ENCODE measurements around the gene EIF3A. TPM values are rescaled to one million over a fixed set of nuclear protein-coding genes. Genes with fewer than 3 reads are reported as not detected.
"Not testable (repeated sequence)": the region's sequence is repeated elsewhere in the genome, so short reads cannot be mapped to it uniquely, and the experiment has no call there.

EIF3A gene
- polyA plus RNA-seq, 4 donors: 41.8 to 143 (median 52.8) TPM

DNA sequence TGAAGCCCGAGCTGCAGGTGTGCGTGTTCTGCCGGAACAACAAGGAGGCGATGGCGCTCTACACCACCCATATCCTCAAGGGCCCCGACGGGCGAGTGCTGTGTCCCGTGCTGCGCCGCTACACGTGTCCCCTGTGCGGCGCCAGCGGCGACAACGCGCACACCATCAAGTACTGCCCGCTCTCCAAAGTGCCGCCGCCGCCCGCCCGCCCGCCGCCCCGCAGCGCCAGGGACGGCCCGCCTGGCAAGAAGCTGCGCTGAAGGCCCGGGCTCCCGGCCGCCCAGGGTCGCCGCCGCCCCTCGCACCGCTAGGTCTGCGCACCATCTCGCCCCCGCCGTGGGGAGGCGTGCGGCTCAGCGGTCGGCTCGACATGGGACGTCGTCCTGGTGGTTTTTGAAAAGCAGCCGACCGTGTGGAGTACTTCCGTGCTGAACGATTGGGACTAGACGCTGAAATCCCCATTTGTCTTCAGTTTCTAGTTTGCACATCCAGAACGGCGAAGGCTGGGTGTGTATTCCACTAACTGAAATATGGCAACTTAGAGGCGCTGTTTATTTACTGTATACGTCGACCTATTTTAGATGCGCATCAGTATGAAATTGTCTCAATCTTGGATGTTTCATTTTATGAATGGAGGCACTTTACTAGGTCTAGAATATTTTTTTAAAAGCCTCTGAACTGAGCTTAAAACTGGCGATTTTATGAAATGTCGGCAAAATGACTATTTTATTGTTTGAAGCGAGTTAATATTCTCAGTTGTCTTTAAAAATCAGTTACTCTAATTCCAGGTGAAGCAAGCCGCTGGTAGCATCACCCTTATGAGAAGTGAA, 50.0 kb downstream of the EIF3A start:
- Histone ChIP-seq H3K9me3 (ENCODE audit: control insufficient read depth in 2 of 2, insufficient read depth in 1 of 2, low read depth in 1 of 2, low read length in 1 of 2) (no peaks in the 10 kb centered on the region), H3K4me1 (ENCODE audit: control insufficient read depth in 3 of 3, insufficient read depth in 2 of 3, low read depth in 1 of 3, low read length in 2 of 3) (peaks cover 0 to 2% (median 0%) of the 10 kb centered on the region in 3 donors), H3K36me3 (ENCODE audit: control insufficient read depth in 3 of 3, insufficient read depth in 2 of 3, low read depth in 1 of 3, low read length in 3 of 3) (peaks cover 0 to 5% (median 3%) of the 10 kb centered on the region in 3 donors), H3K27me3 (ENCODE audit: control insufficient read depth in 3 of 3, insufficient read depth in 3 of 3, low read length in 3 of 3) (peaks cover 0 to 6% (median 0%) of the 10 kb centered on the region in 3 donors), H3K4me3 (ENCODE audit: low read depth in 1 of 3, low read length in 3 of 3) (peak overlapping the region; percentile 15 to 71 (median 48)), H3K27ac (ENCODE audit: low read depth in 1 of 3, low read length in 2 of 3) (no peak overlapping the region)
- DNase-seq: peak; percentile 56 to 72
- WGBS, 3 donors: 6 to 10% (median 6%) methylated on average over 41 to 65 of the region's 65 CpGs
- no peak for FAIRE-seq

DNA sequence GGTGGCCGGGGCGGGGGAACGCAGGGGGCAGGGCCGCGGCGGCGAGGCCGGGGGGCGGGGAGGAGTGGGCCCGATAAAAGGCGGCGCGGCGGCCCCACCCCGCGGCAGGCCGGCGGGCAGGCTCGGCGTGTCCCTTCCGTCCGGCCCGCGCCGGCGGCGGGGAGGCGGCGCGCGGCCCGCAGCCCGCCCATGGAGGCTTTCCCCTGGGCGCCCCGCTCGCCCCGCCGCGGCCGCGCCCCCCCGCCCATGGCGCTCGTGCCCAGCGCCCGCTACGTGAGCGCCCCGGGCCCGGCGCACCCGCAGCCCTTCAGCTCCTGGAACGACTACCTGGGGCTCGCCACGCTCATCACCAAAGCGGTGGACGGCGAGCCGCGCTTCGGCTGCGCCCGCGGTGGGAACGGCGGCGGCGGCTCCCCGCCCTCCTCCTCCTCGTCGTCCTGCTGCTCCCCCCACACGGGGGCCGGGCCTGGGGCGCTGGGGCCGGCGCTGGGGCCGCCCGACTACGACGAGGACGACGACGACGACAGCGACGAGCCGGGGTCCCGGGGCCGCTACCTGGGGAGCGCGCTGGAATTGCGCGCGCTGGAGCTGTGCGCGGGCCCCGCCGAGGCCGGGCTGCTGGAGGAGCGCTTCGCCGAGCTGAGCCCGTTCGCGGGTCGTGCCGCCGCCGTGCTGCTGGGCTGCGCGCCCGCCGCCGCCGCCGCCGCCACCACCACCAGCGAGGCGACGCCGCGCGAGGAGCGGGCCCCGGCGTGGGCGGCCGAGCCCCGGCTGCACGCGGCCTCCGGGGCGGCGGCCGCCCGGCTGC, 50.8 kb downstream of the EIF3A start, which contains the start of gene NANOS1:
Gene NANOS1, plus strand, starts transcription at position 102 of the 808 bp plus-strand sequence. Its CDS starts 88 bp downstream, at position 190.
- Histone ChIP-seq H3K4me3 (ENCODE audit: low read depth in 1 of 3, low read length in 3 of 3) (peak within 1 kb of the TSS; percentile 33 to 71 (median 48)), H3K4me1 (ENCODE audit: control insufficient read depth in 3 of 3, insufficient read depth in 2 of 3, low read depth in 1 of 3, low read length in 2 of 3) (peaks cover 0 to 2% (median 0%) of the 10 kb centered on the region in 3 donors), H3K9me3 (ENCODE audit: control insufficient read depth in 2 of 2, insufficient read depth in 1 of 2, low read depth in 1 of 2, low read length in 1 of 2) (no peaks in the 10 kb centered on the region), H3K27ac (ENCODE audit: low read depth in 1 of 3, low read length in 2 of 3) (peak within 1 kb of the TSS in 2 of 3 donors; percentile 21 to 27), H3K36me3 (ENCODE audit: control insufficient read depth in 3 of 3, insufficient read depth in 2 of 3, low read depth in 1 of 3, low read length in 3 of 3) (peaks cover 0 to 5% (median 3%) of the 10 kb centered on the region in 3 donors), H3K27me3 (ENCODE audit: control insufficient read depth in 3 of 3, insufficient read depth in 3 of 3, low read length in 3 of 3) (peaks cover 0 to 6% (median 0%) of the 10 kb centered on the region in 3 donors)
- WGBS, 3 donors: 0 to 1% (median 0%) methylated on average over 67 to 136 of the region's 136 CpGs
- peak in 1 of 2 donors; percentile 71 for DNase-seq
- no peak for FAIRE-seq

DNA sequence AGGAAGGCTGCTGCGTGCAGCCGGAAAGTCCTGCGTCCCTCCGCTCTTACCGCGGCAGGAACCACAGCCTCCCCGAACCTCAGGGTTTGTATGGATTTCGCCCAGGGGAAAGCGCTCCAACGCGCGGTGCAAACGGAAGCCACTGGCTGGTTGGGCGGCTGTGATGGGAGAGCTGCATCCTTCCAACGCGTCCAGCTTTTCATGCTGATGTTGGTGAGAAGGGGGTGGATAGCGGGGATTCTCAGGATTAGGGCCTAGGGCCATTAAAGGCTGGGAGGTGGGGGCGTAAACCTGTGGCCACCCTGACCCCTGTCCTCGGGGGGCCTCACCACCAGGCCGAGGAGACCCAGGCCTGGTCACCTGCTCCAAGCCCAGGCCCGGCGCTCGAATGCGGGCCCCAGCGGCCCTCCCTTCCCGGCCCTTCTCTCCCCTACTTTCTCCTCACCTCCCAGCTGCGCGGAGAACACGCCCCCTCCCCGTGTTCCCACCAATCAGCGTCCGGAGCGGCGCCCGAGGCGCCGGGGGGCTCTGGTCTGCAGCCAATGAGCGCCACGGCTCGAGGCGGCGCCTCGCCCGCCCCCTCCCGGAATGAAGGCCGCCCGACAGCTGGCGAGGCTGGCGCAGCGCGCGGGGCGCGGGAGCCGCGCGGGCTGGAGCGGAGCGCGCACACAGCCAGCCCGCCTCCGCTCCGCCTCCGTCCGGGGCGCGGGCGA, 51.6 kb downstream of the EIF3A start:
- FAIRE-seq: no peak
- Histone ChIP-seq H3K27me3 (ENCODE audit: control insufficient read depth in 3 of 3, insufficient read depth in 3 of 3, low read length in 3 of 3) (peaks cover 0 to 6% (median 0%) of the 10 kb centered on the region in 3 donors), H3K9me3 (ENCODE audit: control insufficient read depth in 2 of 2, insufficient read depth in 1 of 2, low read depth in 1 of 2, low read length in 1 of 2) (no peaks in the 10 kb centered on the region), H3K27ac (ENCODE audit: low read depth in 1 of 3, low read length in 2 of 3) (peak overlapping the region in 2 of 3 donors; percentile 21 to 27), H3K36me3 (ENCODE audit: control insufficient read depth in 3 of 3, insufficient read depth in 2 of 3, low read depth in 1 of 3, low read length in 3 of 3) (peaks cover 0 to 3% (median 3%) of the 10 kb centered on the region in 3 donors), H3K4me1 (ENCODE audit: control insufficient read depth in 3 of 3, insufficient read depth in 2 of 3, low read depth in 1 of 3, low read length in 2 of 3) (peaks cover 0 to 2% (median 0%) of the 10 kb centered on the region in 3 donors), H3K4me3 (ENCODE audit: low read depth in 1 of 3, low read length in 3 of 3) (peak overlapping the region; percentile 33 to 71 (median 48))
- WGBS, 3 donors: 1 to 3% (median 3%) methylated on average over 38 to 68 of the region's 68 CpGs
- peak; percentile 77 to 87 for DNase-seq

GRCh38 chr10:119028445-119028899, 52.1 kb downstream of the EIF3A start:
- H3K27me3 ChIP-seq (ENCODE audit: control insufficient read depth in 3 of 3, insufficient read depth in 3 of 3, low read length in 3 of 3); H3K4me1 ChIP-seq (ENCODE audit: control insufficient read depth in 3 of 3, insufficient read depth in 2 of 3, low read depth in 1 of 3, low read length in 2 of 3); H3K27ac ChIP-seq (ENCODE audit: low read depth in 1 of 3, low read length in 2 of 3); DNase-seq; FAIRE-seq; H3K36me3 ChIP-seq (ENCODE audit: control insufficient read depth in 3 of 3, insufficient read depth in 2 of 3, low read depth in 1 of 3, low read length in 3 of 3); H3K9me3 ChIP-seq (ENCODE audit: control insufficient read depth in 2 of 2, insufficient read depth in 1 of 2, low read depth in 1 of 2, low read length in 1 of 2); H3K4me3 ChIP-seq (ENCODE audit: low read depth in 1 of 3, low read length in 3 of 3): not testable (repeated sequence)
- WGBS, 3 donors: 48 to 56% (median 54%) methylated on average over 10 of the region's 10 CpGs

GRCh38 chr10:119026301-119027110, 54.1 kb downstream of the EIF3A start:
- Histone ChIP-seq H3K27me3 (ENCODE audit: control insufficient read depth in 3 of 3, insufficient read depth in 3 of 3, low read length in 3 of 3) (peaks cover 0 to 9% (median 0%) of the 10 kb centered on the region in 3 donors), H3K36me3 (ENCODE audit: control insufficient read depth in 3 of 3, insufficient read depth in 2 of 3, low read depth in 1 of 3, low read length in 3 of 3) (no peaks in the 10 kb centered on the region), H3K9me3 (ENCODE audit: control insufficient read depth in 2 of 2, insufficient read depth in 1 of 2, low read depth in 1 of 2, low read length in 1 of 2) (no peaks in the 10 kb centered on the region), H3K4me3 (ENCODE audit: low read depth in 1 of 3, low read length in 3 of 3) (no peak overlapping the region), H3K27ac (ENCODE audit: low read depth in 1 of 3, low read length in 2 of 3) (no peak overlapping the region), H3K4me1 (ENCODE audit: control insufficient read depth in 3 of 3, insufficient read depth in 2 of 3, low read depth in 1 of 3, low read length in 2 of 3) (peaks cover 0 to 2% (median 0%) of the 10 kb centered on the region in 3 donors)
- WGBS, 3 donors: 81 to 86% (median 84%) methylated on average over 18 of the region's 18 CpGs
- FAIRE-seq (no peak), DNase-seq (no peak)

- WGBS, 3 donors: 61 to 74% (median 73%) methylated on average over 7 of the region's 7 CpGs
- H3K36me3 ChIP-seq (ENCODE audit: control insufficient read depth in 3 of 3, insufficient read depth in 2 of 3, low read depth in 1 of 3, low read length in 3 of 3): no peaks in the 10 kb centered on the region
- no peaks in the 10 kb centered on the region for H3K9me3 ChIP-seq (ENCODE audit: control insufficient read depth in 2 of 2, insufficient read depth in 1 of 2, low read depth in 1 of 2, low read length in 1 of 2)
- H3K27me3 ChIP-seq (ENCODE audit: control insufficient read depth in 3 of 3, insufficient read depth in 3 of 3, low read length in 3 of 3): peaks cover 0 to 9% (median 0%) of the 10 kb centered on the region in 3 donors
- no peak for FAIRE-seq
- H3K4me1 ChIP-seq (ENCODE audit: control insufficient read depth in 3 of 3, insufficient read depth in 2 of 3, low read depth in 1 of 3, low read length in 2 of 3): peaks cover 0 to 2% (median 0%) of the 10 kb centered on the region in 3 donors
- H3K4me3 ChIP-seq (ENCODE audit: low read depth in 1 of 3, low read length in 3 of 3): no peak overlapping the region
- H3K27ac ChIP-seq (ENCODE audit: low read depth in 1 of 3, low read length in 2 of 3): no peak overlapping the region
- no peak for DNase-seq
Measured at GRCh38 chr10:119025776-119026175, 54.8 kb downstream of the EIF3A start.

DNA sequence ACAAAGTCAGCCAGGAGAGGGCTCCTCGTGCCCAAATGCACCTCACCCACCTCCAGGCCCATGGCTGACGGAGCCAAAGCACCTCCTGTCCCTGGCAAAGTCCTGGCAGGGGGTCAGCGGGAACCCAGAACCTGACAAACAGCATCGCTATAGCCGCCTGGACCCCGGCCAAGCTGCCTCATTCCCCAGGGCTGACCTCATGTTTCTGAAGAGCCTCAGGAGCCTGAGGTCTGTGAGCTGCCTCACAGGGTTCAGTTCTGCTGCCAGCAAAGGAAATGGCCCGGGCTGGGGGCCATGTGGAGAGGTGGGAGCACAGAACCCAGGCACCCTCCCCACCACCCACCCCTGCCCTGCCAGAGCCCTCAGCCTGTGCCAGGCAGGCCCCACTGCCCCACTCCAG, 55.3 kb downstream of the EIF3A start:
- Histone ChIP-seq H3K36me3 (ENCODE audit: control insufficient read depth in 3 of 3, insufficient read depth in 2 of 3, low read depth in 1 of 3, low read length in 3 of 3) (no peaks in the 10 kb centered on the region), H3K27ac (ENCODE audit: low read depth in 1 of 3, low read length in 2 of 3) (no peak overlapping the region), H3K4me1 (ENCODE audit: control insufficient read depth in 3 of 3, insufficient read depth in 2 of 3, low read depth in 1 of 3, low read length in 2 of 3) (no peaks in the 10 kb centered on the region), H3K9me3 (ENCODE audit: control insufficient read depth in 2 of 2, insufficient read depth in 1 of 2, low read depth in 1 of 2, low read length in 1 of 2) (no peaks in the 10 kb centered on the region), H3K4me3 (ENCODE audit: low read depth in 1 of 3, low read length in 3 of 3) (no peak overlapping the region), H3K27me3 (ENCODE audit: control insufficient read depth in 3 of 3, insufficient read depth in 3 of 3, low read length in 3 of 3) (peaks cover 0 to 9% (median 0%) of the 10 kb centered on the region in 3 donors)
- no peak for FAIRE-seq
- no peak for DNase-seq
- WGBS, 3 donors: 35 to 56% (median 43%) methylated on average over 7 of the region's 7 CpGs
